ENCODE measurements around the gene WDR86.

- TF ChIP-seq ARNT (IDR thresholded peaks at IDR 0.05) (no peak), BHLHE40 (IDR thresholded peaks at IDR 0.05; ENCODE audit: borderline replicate concordance) (no peak), NFRKB (IDR thresholded peaks at IDR 0.05) (no peak), SP1 (IDR thresholded peaks at IDR 0.05) (no peak), FOXA1 (IDR thresholded peaks at IDR 0.05) (no peak), HDGF (IDR thresholded peaks at IDR 0.05; ENCODE audit: borderline replicate concordance) (no peak)
These were observed 25.5 kb upstream of the WDR86 start for GRCh38 chr7:151435103-151435916.

Measured in HEK293T (cell line).